Panc1 (cell line): ENCODE results near the gene RHEBL1.

Source experiments
- SIN3A ChIP-seq: IDR thresholded peaks from 2 replicates; pipeline ENCODE4 v1.6.1; 2012; ENCODE audit warnings: low read depth, mild to moderate bottlenecking, low read length, moderate library complexity, borderline replicate concordance; ENCODE audit not compliant: insufficient read depth
- TF ChIP-seq, protein P1 (sequence below): fragments of 450-650 bp; IDR thresholded peaks from 2 replicates; pipeline ENCODE4 v1.5.1; 2017; ENCODE audit warnings: mild to moderate bottlenecking
- TF ChIP-seq, protein P2 (sequence below), 2 experiments: IDR thresholded peaks; 2 replicates each; pipeline ENCODE4 v1.6.1; 2011 to 2012; ENCODE audit warnings: low read depth in 2 of 2, control low read depth in 1 of 2, low read length in 1 of 2, mild to moderate bottlenecking in 1 of 2, moderate library complexity in 1 of 2; ENCODE audit not compliant: insufficient read depth in 1 of 2

DNA sequence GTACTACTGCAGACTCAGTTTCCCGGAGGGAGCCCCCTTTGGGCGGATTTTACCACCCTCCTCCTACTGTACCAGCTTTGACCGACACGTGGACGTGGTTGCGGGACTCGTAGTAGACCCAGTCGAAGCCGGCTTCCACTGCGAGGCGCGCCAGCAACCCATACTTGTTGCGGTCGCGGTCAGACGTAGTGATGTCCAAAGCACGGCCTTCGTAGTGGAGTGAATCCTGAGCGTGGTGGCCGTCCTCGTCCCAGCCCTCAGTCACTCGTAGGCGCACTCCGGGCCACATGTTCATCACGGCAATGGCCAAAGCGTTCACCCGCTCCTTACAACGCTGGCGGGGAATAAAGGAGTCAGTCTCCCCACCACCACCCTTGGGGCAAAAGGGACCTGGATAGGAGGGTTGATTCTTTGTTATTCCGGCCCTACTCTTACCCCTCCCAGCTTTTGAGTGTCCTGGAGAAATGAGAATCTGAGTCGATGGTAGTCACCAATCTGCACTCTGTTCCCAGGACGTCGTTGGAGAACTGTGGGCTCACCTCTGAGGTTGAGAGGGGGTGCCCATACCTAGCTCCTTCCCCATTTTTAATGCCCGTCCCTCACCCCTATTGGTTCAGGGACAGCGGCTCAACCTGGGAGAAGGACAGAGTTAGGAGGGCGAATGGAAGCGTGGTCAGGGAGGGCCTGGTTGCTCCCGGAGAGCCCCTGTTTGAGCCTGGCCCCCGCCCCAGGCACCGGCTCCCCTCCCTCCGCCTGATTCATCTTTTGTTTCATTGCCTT is 21.5 kb upstream of the RHEBL1 start:
- TF ChIP-seq, protein P1, sequence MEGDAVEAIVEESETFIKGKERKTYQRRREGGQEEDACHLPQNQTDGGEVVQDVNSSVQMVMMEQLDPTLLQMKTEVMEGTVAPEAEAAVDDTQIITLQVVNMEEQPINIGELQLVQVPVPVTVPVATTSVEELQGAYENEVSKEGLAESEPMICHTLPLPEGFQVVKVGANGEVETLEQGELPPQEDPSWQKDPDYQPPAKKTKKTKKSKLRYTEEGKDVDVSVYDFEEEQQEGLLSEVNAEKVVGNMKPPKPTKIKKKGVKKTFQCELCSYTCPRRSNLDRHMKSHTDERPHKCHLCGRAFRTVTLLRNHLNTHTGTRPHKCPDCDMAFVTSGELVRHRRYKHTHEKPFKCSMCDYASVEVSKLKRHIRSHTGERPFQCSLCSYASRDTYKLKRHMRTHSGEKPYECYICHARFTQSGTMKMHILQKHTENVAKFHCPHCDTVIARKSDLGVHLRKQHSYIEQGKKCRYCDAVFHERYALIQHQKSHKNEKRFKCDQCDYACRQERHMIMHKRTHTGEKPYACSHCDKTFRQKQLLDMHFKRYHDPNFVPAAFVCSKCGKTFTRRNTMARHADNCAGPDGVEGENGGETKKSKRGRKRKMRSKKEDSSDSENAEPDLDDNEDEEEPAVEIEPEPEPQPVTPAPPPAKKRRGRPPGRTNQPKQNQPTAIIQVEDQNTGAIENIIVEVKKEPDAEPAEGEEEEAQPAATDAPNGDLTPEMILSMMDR = no peak
- TF ChIP-seq, protein P2, sequence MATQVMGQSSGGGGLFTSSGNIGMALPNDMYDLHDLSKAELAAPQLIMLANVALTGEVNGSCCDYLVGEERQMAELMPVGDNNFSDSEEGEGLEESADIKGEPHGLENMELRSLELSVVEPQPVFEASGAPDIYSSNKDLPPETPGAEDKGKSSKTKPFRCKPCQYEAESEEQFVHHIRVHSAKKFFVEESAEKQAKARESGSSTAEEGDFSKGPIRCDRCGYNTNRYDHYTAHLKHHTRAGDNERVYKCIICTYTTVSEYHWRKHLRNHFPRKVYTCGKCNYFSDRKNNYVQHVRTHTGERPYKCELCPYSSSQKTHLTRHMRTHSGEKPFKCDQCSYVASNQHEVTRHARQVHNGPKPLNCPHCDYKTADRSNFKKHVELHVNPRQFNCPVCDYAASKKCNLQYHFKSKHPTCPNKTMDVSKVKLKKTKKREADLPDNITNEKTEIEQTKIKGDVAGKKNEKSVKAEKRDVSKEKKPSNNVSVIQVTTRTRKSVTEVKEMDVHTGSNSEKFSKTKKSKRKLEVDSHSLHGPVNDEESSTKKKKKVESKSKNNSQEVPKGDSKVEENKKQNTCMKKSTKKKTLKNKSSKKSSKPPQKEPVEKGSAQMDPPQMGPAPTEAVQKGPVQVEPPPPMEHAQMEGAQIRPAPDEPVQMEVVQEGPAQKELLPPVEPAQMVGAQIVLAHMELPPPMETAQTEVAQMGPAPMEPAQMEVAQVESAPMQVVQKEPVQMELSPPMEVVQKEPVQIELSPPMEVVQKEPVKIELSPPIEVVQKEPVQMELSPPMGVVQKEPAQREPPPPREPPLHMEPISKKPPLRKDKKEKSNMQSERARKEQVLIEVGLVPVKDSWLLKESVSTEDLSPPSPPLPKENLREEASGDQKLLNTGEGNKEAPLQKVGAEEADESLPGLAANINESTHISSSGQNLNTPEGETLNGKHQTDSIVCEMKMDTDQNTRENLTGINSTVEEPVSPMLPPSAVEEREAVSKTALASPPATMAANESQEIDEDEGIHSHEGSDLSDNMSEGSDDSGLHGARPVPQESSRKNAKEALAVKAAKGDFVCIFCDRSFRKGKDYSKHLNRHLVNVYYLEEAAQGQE (IDR thresholded peaks at IDR 0.05; ENCODE audit: insufficient read depth in 1 of 2, low read depth in 2 of 2, low read length in 1 of 2) = no peak
- no peak for TF ChIP-seq SIN3A
